Raji (cell line): ENCODE results near the gene BTLA.

Source experiments
- POLR2A ChIP-seq: IDR thresholded peaks from 2 replicates; pipeline ENCODE4 v1.6.1; 2011; ENCODE audit warnings: low read depth, low read length, control low read depth; ENCODE audit not compliant: insufficient read depth

BTLA gene

DNA sequence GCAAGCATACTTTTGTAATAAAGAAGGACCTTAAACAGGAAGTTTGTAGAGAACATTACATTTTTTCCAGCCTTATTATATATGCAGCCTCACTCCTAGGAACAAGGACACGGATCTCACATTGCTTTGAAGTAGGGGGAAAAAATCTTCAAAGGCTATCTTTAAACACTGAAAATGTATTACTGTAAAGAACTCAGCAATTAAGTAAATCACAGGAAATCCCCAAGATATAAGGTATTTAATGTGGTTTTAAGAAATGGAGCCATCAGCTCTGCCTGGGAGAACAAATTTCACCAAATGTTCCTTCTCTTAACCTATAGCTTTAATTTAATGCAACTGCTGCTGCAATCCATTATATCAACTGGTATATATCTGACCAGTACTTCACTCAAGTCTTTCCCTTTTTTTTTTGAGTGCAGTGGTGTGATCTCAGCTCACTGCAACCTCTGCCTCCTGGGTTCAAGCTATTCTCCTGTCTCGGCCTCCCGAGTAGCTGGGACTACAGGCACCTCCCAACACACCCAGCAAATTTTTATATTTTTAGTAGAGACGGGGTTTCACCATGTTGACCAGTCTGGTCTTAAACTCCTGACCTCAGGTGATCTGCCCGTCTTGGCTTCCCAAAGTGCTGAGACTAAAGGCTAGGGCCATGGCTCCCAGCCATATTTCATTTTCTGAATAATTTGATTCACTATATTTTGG lies 2.8 kb downstream of the BTLA start:
- TF ChIP-seq POLR2A: no peak

DNA sequence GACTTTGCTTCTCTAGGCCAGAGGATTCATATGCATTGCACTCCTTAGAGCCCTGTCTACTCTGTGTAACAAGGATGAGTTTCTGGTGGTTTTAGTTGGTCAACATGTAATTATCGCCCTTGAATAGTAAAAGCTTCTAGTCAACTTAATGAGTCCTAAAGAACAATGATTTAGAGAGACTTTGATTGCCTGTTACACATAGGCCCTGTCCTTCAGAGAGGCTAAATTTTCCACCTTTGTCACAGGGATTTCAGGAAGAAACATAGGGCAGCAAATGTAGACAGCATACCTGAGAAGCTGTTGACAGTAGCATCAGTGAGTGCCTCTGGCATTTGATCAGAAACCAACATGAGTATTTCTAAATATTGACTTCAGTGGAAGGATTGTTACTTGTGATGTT lies 7.1 kb downstream of the BTLA start:
- TF ChIP-seq POLR2A: no peak

DNA sequence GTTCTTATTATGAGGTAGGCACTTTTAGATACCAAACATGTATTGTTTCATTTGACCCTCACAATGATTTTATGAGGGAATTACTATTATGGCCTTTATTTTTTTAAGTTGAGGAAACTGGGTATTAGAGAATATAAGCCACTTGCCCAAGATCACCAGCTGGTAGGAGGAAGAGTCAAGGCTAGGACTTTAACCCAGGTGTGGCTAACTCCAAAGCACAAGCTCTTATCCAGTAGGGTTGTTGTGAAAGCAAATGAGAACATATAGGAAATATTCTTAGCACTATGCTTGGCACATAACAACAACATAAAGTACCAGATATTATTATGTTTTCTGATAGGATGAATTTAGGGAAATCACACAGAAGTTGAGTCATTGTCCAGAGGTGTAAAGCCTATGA lies 7.9 kb downstream of the BTLA start:
- no peak for TF ChIP-seq POLR2A

DNA sequence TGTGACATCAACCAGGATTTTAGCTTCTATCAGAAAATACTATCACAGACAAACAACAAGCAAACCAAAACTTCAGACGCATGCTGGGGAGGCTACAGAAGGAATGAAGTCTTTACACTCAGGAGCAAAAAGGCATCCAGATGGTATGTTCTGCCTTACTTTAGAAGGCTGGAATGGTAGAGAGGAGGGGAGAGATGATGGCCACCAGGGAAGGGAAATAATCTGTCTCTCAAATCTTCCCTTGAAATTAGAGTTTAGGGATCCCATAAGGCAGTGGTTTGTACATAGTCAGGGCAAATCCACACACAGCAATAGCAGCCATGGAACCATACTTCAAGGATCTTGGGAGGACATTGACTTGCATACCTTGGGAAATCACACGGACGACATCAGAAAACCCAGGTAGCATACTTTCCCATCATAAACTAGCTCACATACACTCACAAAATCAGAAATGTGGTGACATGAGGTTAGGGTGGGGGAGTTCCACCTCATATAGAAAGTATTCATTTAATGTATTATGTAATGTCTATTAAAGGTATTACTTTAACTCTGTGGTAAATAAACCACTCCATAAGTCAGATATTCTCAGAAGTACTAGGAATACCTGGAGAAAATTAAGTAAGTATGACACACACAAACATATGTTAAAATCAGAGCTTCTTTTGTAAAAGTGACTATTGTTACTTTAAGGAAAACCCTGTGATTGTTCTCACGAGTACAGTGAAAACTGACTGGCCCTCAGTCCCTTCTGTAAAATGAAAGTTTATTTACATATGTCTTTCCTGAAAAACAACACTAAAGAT lies 9.4 kb downstream of the BTLA start:
- no peak for TF ChIP-seq POLR2A

DNA sequence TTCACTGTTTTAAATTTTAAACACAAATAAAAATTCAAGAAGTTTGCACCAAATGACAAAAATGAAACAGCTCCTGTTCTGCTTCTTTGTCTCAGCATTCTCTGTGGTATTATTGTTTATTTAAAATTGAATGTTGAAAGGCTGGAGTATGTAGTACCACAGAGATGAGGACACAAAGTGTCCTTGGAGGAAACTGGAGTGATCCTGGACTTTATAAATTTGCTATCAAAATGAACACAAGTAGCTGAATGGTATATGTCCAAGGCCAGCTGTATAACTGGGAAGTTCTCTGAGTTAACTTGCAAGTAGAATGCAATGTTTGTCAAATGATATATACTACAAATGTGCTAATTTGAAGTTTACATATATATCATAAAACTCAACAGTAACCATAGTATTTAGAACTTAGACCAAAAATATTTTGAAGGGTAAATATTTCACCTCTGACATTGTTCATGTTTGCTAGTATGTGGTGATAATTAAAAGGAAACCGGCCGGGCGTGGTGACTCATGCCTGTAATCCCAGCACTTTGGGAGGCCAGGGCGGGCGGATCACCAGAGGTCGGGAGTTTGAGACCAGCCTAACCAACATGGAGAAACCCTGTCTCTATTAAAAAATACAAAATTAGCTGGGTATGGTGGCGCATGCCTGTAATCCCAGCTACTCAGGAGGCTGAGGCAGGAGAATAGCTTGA lies 12.3 kb downstream of the BTLA start:
- no peak for TF ChIP-seq POLR2A

DNA sequence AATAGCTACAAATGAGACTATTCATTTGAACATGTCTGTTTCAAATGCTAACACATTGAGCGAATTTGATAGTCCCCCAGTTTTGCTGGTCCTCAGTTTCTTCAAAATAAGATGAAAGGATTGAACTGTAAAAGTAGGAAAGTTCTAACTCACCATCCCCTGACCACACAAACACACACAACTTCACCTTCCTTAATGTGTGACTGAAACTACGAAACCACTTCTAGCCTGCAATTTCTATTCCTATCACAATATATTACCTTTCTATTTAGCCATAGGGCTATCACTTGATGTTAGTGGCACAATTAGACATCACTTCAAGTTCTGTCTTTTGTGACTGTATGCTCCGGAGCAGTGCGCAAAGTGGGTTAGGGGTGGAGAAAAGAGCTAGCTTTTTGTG lies 14.9 kb downstream of the BTLA start:
- no peak for TF ChIP-seq POLR2A

DNA sequence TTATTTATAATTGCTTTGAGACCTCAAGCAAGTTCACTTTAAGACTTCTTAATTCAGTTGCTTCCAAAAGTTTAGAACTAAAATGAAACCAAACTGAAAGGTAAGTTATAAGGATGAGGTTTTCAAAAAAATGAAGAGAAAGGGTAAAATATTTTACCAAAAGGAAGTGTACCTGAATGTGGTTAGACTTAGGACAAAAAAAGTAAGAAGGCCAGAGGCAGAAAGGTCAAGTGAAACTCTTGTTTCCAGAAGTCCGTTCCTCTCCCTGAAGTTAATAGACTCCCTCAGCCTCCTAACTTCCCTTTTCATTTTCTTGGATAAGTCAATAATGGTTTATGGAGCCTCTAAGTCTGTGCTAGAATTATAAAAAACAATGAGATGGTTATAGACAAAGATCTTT lies 16.6 kb downstream of the BTLA start:
- no peak for TF ChIP-seq POLR2A

DNA sequence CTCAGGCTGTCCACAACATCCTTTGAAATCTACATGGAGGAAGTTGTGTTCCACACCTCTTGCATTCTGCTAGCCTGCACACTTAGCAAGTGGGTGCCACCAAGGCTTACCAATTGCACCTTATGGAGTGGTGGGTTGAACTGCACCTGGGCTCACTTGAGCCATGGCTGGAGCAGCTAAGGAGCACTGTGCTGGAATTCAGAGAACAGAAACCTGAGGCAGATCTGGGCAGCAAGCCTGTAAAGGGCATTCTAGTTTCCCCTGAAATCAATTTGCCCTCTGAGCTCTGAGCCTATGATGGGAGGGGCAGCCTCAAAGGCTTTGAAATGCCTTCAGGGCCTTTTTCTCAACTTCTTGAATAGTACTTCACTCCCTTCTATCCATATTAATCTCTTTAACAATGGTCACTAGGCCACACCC lies 18.0 kb downstream of the BTLA start:
- no peak for TF ChIP-seq POLR2A

DNA sequence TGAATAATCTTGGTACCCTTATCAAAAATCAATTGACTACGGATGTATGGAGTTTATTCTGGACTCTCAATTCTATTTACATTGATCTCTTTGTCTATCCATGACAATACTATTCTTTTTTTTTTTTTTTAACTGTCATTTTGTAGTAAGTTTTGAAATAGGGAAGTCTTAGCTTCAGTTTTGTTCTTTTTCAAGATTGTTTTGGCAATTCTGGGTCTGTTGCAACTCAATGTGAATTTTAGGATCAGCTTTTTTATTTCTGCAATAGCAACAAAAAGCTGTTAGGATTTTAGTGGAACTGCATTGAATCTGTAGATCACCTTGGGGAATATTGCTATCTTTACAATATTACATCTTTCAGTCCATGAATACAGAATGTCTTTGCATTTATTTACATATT lies 21.4 kb downstream of the BTLA start:
- TF ChIP-seq POLR2A: no peak

DNA sequence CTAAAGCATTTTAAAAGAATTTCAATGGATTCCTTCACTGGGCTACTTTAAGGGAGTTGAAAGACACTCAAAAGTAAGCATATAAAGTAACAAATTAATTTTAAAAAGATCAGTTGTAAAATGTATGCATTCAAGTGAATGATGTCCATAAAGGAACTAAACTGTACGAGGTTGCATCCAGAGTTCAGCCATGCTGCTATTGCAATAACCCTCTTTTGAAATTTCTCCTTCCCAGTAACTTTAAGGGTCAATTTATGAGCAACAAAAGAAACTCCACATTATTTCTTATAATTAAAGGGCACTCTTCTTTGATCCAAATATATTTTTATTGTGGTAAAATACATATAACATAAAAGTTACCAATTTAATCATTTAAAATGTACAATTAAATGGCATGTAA lies 22.9 kb downstream of the BTLA start:
- TF ChIP-seq POLR2A: no peak

DNA sequence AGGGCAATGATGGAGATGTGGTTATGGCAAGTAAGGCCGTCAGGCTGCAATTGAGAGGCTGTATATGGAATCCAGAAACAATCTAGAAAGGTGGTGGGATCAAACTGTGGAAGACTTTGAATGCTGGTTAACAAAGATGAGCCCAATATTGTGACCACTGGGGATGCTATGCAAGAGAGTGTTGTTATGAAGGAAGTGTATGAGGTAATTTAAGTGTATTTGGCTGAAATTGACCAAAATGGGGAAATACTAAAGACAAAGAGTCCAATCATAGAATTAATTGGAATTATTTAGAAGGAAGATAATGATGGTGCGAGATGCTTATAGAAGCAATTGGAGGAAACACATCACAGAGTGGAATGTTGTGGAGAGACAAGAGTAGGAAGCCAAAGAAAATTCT lies 24.5 kb downstream of the BTLA start:
- TF ChIP-seq POLR2A: no peak

DNA sequence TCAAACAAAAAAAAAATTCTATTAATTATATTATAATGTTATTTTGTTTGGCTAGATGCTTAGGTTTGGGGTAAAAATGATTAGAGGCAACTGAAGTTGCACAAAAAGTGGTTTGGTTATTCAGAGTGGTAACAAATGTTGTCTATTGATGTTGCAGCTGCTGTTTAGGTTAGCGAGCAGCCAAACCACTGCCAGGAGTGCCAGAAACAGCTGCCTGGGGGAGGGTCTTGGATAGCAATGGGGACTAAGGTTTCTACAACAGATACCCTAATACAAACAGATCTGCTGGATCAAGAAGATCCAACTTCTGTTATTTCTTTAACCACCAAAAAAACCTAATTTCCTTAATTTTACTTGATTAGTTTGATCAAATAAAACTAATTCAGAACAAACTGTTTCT lies 26.6 kb downstream of the BTLA start:
- no peak for TF ChIP-seq POLR2A

DNA sequence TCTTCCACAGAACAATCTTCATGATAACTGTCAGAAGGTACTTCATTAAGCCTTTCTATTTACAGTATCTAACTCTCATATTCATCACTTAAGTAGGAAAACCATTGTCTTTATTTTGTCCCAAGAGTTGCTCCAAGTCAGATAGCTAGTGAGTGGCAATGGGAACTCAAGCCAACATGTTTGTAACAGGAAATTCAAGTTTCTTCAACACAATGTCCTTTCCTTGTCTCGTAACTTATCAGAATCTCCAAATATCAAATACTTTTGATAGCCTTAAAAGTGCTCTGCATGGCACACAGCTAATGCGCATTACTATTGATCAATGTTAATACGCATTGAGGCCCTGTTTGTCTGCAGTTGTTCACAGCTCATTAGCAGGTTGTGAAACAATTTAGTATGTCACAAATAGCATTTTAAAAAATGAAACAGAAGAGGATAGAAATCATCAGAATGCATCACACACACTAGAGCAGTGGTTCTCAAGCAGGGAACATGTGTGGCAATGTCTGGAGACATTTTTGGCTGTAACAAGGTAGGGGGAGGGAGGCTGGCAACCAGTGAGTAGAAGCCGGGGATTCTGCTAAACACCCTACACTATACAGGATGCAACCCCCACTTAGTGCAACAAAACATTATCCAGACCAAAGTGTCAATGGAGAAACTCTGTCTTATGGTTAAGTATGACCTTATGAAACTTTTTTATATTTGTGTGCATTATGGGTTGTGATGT lies 27.5 kb downstream of the BTLA start:
- no peak for TF ChIP-seq POLR2A

DNA sequence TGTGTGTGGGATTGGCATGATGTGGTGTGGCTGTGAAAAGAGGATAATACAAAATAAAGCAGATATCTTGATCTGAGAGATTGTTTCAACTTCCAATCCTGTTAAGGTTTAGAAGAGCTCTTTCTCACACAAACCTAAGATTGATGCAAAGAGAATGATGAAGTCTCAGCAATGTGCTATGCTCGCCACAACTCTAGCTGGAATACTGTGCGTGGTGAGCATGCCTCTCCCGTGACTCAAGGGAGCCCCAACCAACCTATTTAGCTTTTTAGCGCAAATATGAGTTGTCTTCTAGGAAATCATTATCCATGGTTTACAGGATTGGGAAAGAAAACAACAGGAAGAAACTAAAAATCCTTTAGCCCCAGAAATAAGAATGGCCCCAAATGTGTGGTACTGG lies 28.5 kb downstream of the BTLA start:
- TF ChIP-seq POLR2A: no peak

DNA sequence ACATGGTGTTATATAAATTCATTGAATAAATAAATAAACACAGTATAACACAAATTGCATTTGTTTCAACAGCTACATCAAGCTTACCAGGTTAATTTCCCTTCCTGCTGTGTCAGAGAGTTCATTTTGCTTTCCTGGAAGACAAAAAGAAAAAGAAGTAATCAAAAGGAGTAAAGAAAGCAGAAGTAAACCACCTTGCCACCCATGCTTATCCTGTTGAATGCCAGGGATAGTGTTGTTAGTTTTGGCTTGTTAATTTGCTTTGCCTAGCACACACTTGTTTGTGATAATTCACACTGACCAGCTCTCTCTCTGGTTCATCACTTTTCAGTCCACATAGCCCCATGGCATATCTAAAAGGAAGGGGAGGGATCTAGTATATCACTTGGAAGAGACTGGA lies 29.6 kb downstream of the BTLA start:
- TF ChIP-seq POLR2A: no peak

DNA sequence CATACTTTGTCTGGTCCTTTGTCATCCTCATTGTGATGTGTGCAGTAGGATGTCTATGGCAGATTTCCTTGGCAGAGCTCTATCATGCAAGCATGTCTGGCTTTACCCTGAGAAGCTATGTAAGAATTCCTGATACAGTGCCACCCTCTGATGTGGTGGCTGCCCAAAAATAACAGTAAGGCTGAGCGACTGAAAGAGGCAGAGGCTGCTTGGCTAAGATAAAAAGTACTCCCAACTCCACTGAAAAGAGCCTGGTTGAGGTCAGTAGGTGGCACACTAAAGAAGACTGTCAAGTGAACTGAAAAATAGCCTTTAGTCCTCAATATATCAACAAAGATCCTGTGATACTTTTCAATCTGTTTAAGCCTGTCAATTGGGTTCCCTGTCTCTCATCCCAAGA lies 31.7 kb downstream of the BTLA start:
- TF ChIP-seq POLR2A: no peak

DNA sequence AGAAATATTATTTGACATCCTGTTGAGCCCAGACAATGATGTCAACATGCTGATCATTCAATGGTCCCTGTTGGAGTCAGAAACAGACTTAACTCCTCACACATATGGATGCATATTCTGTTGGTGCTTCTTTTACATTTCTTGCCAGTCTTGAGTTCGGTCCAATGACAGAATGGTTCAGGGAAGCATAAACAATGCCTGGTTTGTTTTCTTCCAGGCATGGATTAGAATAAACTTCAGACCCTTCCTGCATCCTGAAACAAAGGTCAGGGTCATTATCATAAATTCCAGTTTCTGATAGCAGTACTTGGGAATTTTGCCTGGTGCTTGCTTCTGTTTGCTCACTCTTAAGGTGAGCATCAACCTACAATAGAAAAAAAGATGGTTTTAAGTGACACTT lies 33.3 kb downstream of the BTLA start:
- TF ChIP-seq POLR2A: no peak
